Liver (tissue), 9 donors: Measurements from ENCODE around the gene TCF7L2. TPM values are rescaled to one million over a fixed set of nuclear protein-coding genes. Genes with fewer than 3 reads are reported as not detected.

Source experiments
- DNase-seq: peaks from one replicate; pipeline ENCODE4 v3.0.0-alpha.2; 2017; ENCODE audit warnings: low spot score
- H3K27ac ChIP-seq, 2 donors: one replicate each; pipeline ENCODE4 v1.7.0; 2013; ENCODE audit warnings: inconsistent platforms in 2 of 2, low read length in 2 of 2, control low read depth in 1 of 2, low read depth in 1 of 2, mild to moderate bottlenecking in 1 of 2
- H3K27me3 ChIP-seq, 4 donors: one replicate each; pipeline versions ENCODE4 v1.6.1 to v1.7.0; 2013; ENCODE audit warnings: low read length in 3 of 4, inconsistent platforms in 1 of 4, mild to moderate bottlenecking in 1 of 4, moderate library complexity in 1 of 4; ENCODE audit not compliant: control insufficient read depth in 4 of 4, insufficient read depth in 4 of 4
- H3K36me3 ChIP-seq, 4 donors: one replicate each; pipeline versions ENCODE4 v1.6.1 to v1.7.0; 2013; ENCODE audit warnings: low read length in 3 of 4, mild to moderate bottlenecking in 3 of 4, low read depth in 1 of 4, moderate library complexity in 1 of 4; ENCODE audit not compliant: control insufficient read depth in 4 of 4, insufficient read depth in 3 of 4
- H3K4me1 ChIP-seq, 4 donors: one replicate each; pipeline versions ENCODE4 v1.6.1 to v1.7.0; 2013; ENCODE audit warnings: low read length in 3 of 4, mild to moderate bottlenecking in 3 of 4, moderate library complexity in 1 of 4; ENCODE audit not compliant: control insufficient read depth in 4 of 4, insufficient read depth in 4 of 4
- H3K4me3 ChIP-seq, 3 donors: one replicate each; pipeline versions ENCODE4 v1.6.1 to v1.7.0; 2013; ENCODE audit warnings: low read length in 3 of 3, control low read depth in 1 of 3, low read depth in 1 of 3, mild to moderate bottlenecking in 1 of 3
- H3K9ac ChIP-seq, 2 donors: one replicate each; pipeline ENCODE4 v1.7.0; 2013; ENCODE audit warnings: low read length in 2 of 2, mild to moderate bottlenecking in 2 of 2, moderate library complexity in 2 of 2, control low read depth in 1 of 2, low read depth in 1 of 2
- H3K9me3 ChIP-seq, 4 donors: one replicate each; pipeline versions ENCODE4 v1.6.1 to v1.7.0; 2013; ENCODE audit warnings: low read length in 3 of 4; ENCODE audit not compliant: control insufficient read depth in 4 of 4
- FOXA1 ChIP-seq: IDR thresholded peaks from 2 replicates; pipeline ENCODE4 v1.6.1; 2016; ENCODE audit warnings: antibody characterized with exemption
- GABPA ChIP-seq, 2 donors: IDR thresholded peaks in 1 of 2; conservative IDR thresholded peaks in 1 of 2; 2 replicates each; pipeline ENCODE4 v1.6.1; 2016; ENCODE audit warnings: antibody characterized with exemption in 2 of 2, mild to moderate bottlenecking in 1 of 2, moderate library complexity in 1 of 2
- HNF4A ChIP-seq, 2 donors: conservative IDR thresholded peaks; 2 replicates each; pipeline ENCODE4 v1.6.1; 2016; ENCODE audit warnings: antibody characterized with exemption in 2 of 2, mild to moderate bottlenecking in 2 of 2
- RAD21 ChIP-seq, 2 donors: IDR thresholded peaks; 2 replicates each; pipeline ENCODE4 v1.6.1; 2016; ENCODE audit warnings: antibody characterized with exemption in 2 of 2, mild to moderate bottlenecking in 2 of 2
- RXRA ChIP-seq, 2 donors: IDR thresholded peaks; 2 replicates each; pipeline ENCODE4 v1.6.1; 2017 to 2018; ENCODE audit warnings: antibody characterized with exemption in 2 of 2, mild to moderate bottlenecking in 1 of 2
- SP1 ChIP-seq: IDR thresholded peaks from 2 replicates; pipeline ENCODE4 v1.6.1; 2018; ENCODE audit warnings: antibody characterized with exemption, mild to moderate bottlenecking
- TAF1 ChIP-seq: conservative IDR thresholded peaks from 2 replicates; pipeline ENCODE4 v1.6.1; 2016; ENCODE audit warnings: antibody characterized with exemption, mild to moderate bottlenecking
- YY1 ChIP-seq: IDR thresholded peaks from 2 replicates; pipeline ENCODE4 v1.6.1; 2016; ENCODE audit warnings: antibody characterized with exemption, mild to moderate bottlenecking
- WGBS: extraction: QIAGEN DNeasy Blood & Tissue Kit; methylation state at CpG from one replicate; pipeline ENCODE4 v1.1.7; 2013; 5-methylcytosine and 5-hydroxymethylcytosine counted together
- polyA plus RNA-seq, 2 donors: library from polyadenylated mRNA; stranded (reverse) in 1 of 2; unstranded in 1 of 2; fragments of 200-250 nt in 1 of 2; fragments of >200 nt in 1 of 2; fragmentation: Nextera tagmentation in 1 of 2; extraction: Ambion mirVana in 1 of 2; gene quantifications; one replicate each; pipeline versions ENCODE4 v1.2.1 to v1.2.3, GENCODE V29; 2013 to 2015
- total RNA-seq, 2 donors: library from RNA; depleted of rRNA; stranded (reverse); fragments of >200 nt; gene quantifications; one replicate each; pipeline ENCODE4 v1.2.3, GENCODE V29; 2014
- TF ChIP-seq, protein P1 (sequence below): IDR thresholded peaks from 2 replicates; pipeline ENCODE4 v1.6.1; 2016; ENCODE audit warnings: antibody characterized with exemption, mild to moderate bottlenecking
- TF ChIP-seq, protein P2 (sequence below): IDR thresholded peaks from 2 replicates; pipeline ENCODE4 v1.6.1; 2016; ENCODE audit warnings: antibody characterized with exemption
- donor health status: healthy.
- donor health status: healthy.
- donor health status: healthy.
- donor health status: healthy.
- donor health status: healthy.

TCF7L2 gene
- total and polyA plus RNA-seq, 4 donors = 4.9 to 18.0 (median 8.3) TPM

DNA sequence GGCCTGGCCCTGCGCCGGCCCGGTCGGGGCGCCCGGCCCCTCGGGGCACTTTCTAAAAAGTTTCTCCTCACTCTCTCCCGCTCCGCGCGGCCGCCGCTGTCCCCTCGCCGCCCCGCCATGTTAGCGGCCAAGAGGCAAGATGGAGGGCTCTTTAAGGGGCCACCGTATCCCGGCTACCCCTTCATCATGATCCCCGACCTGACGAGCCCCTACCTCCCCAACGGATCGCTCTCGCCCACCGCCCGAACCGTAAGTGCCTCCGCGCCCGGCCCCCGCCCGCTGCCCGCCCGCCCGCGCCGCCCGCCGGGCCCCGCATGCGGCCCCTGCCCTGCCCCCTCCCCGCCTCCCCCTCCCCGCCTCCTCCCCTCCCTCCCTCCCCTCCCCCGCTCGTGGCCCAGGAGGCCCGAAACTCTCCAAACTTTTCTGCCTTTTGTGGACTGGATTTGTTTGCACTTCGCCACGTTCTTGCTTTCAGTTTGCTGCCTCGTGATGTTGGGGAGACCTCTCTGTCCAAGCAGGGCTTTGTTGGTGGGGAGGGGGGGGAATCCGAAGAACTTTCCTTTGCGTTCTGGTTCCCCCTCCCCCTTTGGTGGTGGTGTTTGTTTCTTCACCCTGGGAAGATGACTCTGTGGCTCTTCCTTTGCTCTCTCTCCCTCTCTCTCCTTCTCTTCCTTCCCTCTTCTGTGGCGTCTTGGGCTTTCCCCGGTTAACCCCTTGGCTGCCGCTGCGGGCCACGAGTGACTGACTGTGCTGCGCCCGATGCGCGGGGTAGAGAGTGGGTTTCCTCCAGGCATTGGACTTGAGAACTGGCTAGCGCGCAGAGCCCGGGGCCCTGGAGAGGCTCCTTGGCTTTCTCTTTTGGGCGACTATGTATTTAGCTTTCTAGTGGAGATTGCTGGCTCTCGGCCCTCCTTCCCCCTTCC lies 1.6 kb downstream of the TCF7L2 start:
- Histone ChIP-seq H3K9me3 (no peaks in the 10 kb centered on the region), H3K4me3 (peak overlapping the region; percentile 77 to 99 (median 92)), H3K36me3 (peaks cover 0 to 1% (median under 1%) of the 10 kb centered on the region in 4 donors), H3K4me1 (peaks cover 3 to 54% (median 27%) of the 10 kb centered on the region in 4 donors), H3K27ac (peak overlapping the region; percentile 93 to 99), H3K27me3 (no peaks in the 10 kb centered on the region), H3K9ac (peak overlapping the region; percentile 96 to 98)
- WGBS = under 1% methylated on average over 65 of the region's 65 CpGs
- DNase-seq = peak; percentile 56
- TF ChIP-seq, protein P1, sequence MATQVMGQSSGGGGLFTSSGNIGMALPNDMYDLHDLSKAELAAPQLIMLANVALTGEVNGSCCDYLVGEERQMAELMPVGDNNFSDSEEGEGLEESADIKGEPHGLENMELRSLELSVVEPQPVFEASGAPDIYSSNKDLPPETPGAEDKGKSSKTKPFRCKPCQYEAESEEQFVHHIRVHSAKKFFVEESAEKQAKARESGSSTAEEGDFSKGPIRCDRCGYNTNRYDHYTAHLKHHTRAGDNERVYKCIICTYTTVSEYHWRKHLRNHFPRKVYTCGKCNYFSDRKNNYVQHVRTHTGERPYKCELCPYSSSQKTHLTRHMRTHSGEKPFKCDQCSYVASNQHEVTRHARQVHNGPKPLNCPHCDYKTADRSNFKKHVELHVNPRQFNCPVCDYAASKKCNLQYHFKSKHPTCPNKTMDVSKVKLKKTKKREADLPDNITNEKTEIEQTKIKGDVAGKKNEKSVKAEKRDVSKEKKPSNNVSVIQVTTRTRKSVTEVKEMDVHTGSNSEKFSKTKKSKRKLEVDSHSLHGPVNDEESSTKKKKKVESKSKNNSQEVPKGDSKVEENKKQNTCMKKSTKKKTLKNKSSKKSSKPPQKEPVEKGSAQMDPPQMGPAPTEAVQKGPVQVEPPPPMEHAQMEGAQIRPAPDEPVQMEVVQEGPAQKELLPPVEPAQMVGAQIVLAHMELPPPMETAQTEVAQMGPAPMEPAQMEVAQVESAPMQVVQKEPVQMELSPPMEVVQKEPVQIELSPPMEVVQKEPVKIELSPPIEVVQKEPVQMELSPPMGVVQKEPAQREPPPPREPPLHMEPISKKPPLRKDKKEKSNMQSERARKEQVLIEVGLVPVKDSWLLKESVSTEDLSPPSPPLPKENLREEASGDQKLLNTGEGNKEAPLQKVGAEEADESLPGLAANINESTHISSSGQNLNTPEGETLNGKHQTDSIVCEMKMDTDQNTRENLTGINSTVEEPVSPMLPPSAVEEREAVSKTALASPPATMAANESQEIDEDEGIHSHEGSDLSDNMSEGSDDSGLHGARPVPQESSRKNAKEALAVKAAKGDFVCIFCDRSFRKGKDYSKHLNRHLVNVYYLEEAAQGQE = peak; percentile 82
- peak in 1 of 2 donors; percentile 30 for TF ChIP-seq RXRA (IDR thresholded peaks at IDR 0.05)
- TF ChIP-seq FOXA1 = no peak
- TF ChIP-seq YY1 = peak; percentile 6
- TF ChIP-seq RAD21 (IDR thresholded peaks at IDR 0.05) = peak; percentile 38 to 39
- TF ChIP-seq, protein P2, sequence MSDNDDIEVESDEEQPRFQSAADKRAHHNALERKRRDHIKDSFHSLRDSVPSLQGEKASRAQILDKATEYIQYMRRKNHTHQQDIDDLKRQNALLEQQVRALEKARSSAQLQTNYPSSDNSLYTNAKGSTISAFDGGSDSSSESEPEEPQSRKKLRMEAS = peak; percentile 34
- no peak for TF ChIP-seq GABPA (IDR thresholded peaks at IDR 0.05 in 1 of 2, conservative IDR thresholded peaks at IDR 0.05 in 1 of 2)
- peak; percentile 12 to 48 for TF ChIP-seq HNF4A (conservative IDR thresholded peaks at IDR 0.05)
- peak; percentile 36 for TF ChIP-seq TAF1

DNA sequence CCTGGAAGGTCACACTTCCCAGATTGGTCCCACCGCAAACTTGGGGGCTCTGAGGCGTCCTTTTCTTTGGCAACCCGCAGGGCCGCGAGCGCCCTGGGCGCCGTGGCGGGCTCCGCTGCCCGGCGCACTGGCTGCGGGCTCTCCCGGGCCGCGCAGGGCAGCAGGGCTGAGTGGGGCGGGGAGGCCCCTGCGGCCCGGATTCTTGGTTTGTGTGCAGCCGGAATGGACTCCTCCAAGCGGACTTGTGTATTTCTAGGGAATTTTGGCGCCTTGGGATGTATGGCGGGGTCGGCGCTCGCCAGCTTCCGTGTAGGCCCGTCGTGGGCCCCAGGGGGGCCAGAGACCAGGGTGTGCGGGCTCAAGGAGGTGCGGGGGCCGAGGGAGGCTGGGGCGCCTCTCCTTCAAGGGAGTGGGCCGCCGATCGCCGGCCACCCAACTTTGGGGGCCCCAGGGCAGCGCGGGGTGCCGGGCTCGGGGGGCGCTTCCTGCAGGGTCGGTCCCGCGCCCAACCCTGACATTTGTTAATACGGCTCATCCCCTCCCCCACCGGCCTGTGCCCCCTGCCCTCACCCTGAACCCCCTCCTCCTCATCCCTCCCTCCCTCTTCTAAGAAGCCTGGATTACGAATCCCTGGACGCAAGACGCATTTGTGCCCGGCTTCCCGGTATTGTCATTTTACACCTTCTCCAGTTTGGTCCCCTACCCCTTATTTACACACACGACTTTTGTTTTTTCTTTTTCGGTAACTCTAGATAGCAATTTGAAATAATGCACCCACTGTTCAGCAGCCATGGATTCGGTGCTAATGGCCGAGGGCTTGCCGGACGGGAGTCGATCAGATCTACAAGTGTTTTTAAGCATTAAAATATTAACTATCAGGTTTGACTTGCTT lies 2.5 kb downstream of the TCF7L2 start:
- 3% methylated on average over 59 of the region's 59 CpGs for WGBS
- peaks cover 3 to 50% (median 28%) of the 10 kb centered on the region in 4 donors for H3K4me1 ChIP-seq
- peak; percentile 38 for DNase-seq

More for the DNA sequence above, 2.5 kb downstream of the TCF7L2 start:
- Histone ChIP-seq H3K9ac (peak overlapping the region; percentile 96 to 98), H3K9me3 (no peaks in the 10 kb centered on the region), H3K4me3 (peak overlapping the region; percentile 77 to 99 (median 92)), H3K27me3 (no peaks in the 10 kb centered on the region), H3K27ac (peak overlapping the region; percentile 92 to 99), H3K36me3 (peaks cover 0 to 2% (median under 1%) of the 10 kb centered on the region in 4 donors)
- TF ChIP-seq YY1 = peak; percentile 11
- TF ChIP-seq SP1 = no peak
